Lung (tissue), 12 donors: ENCODE data around the gene SATB1. TPM values are rescaled to one million over a fixed set of nuclear protein-coding genes. Genes with fewer than 3 reads are reported as not detected.
"Not testable (repeated sequence)": the region's sequence is repeated elsewhere in the genome, so short reads cannot be mapped to it uniquely, and the experiment has no call there.

Source experiments
- ATAC-seq: fragments of 200-7000 bp; cut with Tn5 transposase; one replicate; pipeline ENCODE4 v1.9.1; 2020; ENCODE audit warnings: moderate number of reproducible peaks; ENCODE audit not compliant: insufficient read depth, low FRiP score
- DNase-seq, 3 donors: peaks; one replicate each; pipeline ENCODE4 v3.0.0-alpha.2; 2013 to 2017
- H3K27ac ChIP-seq, 2 donors: one replicate each; pipeline ENCODE4 v1.5.1; 2013; ENCODE audit warnings: mild to moderate bottlenecking in 2 of 2, moderate library complexity in 2 of 2, control low read depth in 1 of 2, inconsistent platforms in 1 of 2, low read depth in 1 of 2, low read length in 1 of 2
- H3K27me3 ChIP-seq, 3 donors: one replicate each; pipeline ENCODE4 v1.5.1; 2013; ENCODE audit warnings: low read length in 2 of 3; ENCODE audit not compliant: control insufficient read depth in 3 of 3, insufficient read depth in 3 of 3
- H3K36me3 ChIP-seq, 4 donors: one replicate each; pipeline ENCODE4 v1.5.1; 2013; ENCODE audit warnings: low read length in 4 of 4, mild to moderate bottlenecking in 1 of 4, moderate library complexity in 1 of 4; ENCODE audit not compliant: control insufficient read depth in 4 of 4, insufficient read depth in 4 of 4
- H3K4me1 ChIP-seq, 5 donors: one replicate each; pipeline ENCODE4 v1.5.1; 2013; ENCODE audit warnings: low read length in 5 of 5, mild to moderate bottlenecking in 2 of 5, moderate library complexity in 1 of 5; ENCODE audit not compliant: control insufficient read depth in 5 of 5, insufficient read depth in 5 of 5
- H3K4me3 ChIP-seq: one replicate; pipeline ENCODE4 v1.5.1; 2013; ENCODE audit warnings: mild to moderate bottlenecking, control low read depth, moderate library complexity
- H3K9ac ChIP-seq, 2 donors: one replicate each; pipeline ENCODE4 v1.5.1; 2013; ENCODE audit warnings: low read length in 2 of 2, control low read depth in 1 of 2; ENCODE audit not compliant: insufficient read depth in 1 of 2
- H3K9me3 ChIP-seq, 4 donors: one replicate each; pipeline ENCODE4 v1.5.1; 2013; ENCODE audit warnings: low read length in 3 of 4, mild to moderate bottlenecking in 1 of 4, moderate library complexity in 1 of 4; ENCODE audit not compliant: control insufficient read depth in 4 of 4, insufficient read depth in 3 of 4
- WGBS, 2 donors: extraction: QIAGEN DNeasy Blood & Tissue Kit; methylation state at CpG; one replicate each; pipeline ENCODE4 v1.1.7; 2013; 5-methylcytosine and 5-hydroxymethylcytosine counted together
- polyA plus RNA-seq, 2 donors: library from polyadenylated mRNA; stranded (reverse); fragments of 200-250 nt; gene quantifications; one replicate each; pipeline ENCODE4 v1.2.1, GENCODE V29; 2013
- total RNA-seq, 2 donors: library from RNA; depleted of rRNA in 1 of 2; stranded (reverse); fragments of >200 nt in 1 of 2; gene quantifications; one replicate each; pipeline ENCODE4 v1.2.1, GENCODE V29; 2014 to 2021
- TF ChIP-seq, protein P1 (sequence below): IDR thresholded peaks from 2 replicates; pipeline ENCODE4 v1.5.1; 2012; ENCODE audit warnings: mild to moderate bottlenecking; ENCODE audit errors: control extremely low read depth, extremely low read depth
- donor health status: control.
- donor health status: control.
- donor health status: Bipolar disorder and iron deficiency.
- donor health status: healthy.
- donor health status: DM: yes; HTN: yes; CAD: no.

Gene SATB1
- total and polyA plus RNA-seq, 4 donors, result 11.4 to 116 (median 16.9) TPM

DNA sequence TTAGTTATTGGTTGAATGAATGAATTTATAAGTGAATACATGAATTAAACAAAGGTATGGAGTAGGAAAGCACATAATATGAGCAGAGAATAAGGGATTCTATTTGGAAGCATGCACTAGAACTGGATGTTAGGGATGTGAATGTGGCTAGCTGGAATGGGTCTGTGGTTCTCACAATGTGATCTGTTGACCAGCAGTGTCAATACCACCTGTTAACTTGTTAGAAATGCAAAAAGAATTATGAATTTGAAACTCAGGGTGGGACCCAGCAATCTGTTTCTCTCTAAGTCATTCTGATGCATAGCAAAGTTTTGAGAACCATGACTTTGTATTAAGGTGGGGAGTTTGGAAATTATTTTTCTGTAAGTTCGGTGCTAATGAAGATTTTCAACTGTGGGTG lies 41.0 kb upstream of the SATB1 start:
- 93 to 100% methylated on average over 1 of the region's 1 CpG for WGBS, 2 donors
- ATAC-seq (no peak), DNase-seq (no peak)
- TF ChIP-seq, protein P1, sequence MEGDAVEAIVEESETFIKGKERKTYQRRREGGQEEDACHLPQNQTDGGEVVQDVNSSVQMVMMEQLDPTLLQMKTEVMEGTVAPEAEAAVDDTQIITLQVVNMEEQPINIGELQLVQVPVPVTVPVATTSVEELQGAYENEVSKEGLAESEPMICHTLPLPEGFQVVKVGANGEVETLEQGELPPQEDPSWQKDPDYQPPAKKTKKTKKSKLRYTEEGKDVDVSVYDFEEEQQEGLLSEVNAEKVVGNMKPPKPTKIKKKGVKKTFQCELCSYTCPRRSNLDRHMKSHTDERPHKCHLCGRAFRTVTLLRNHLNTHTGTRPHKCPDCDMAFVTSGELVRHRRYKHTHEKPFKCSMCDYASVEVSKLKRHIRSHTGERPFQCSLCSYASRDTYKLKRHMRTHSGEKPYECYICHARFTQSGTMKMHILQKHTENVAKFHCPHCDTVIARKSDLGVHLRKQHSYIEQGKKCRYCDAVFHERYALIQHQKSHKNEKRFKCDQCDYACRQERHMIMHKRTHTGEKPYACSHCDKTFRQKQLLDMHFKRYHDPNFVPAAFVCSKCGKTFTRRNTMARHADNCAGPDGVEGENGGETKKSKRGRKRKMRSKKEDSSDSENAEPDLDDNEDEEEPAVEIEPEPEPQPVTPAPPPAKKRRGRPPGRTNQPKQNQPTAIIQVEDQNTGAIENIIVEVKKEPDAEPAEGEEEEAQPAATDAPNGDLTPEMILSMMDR, result no peak
- H3K4me1 ChIP-seq, result no peaks in the 10 kb centered on the region
- no peak overlapping the region for H3K4me3 ChIP-seq
- no peaks in the 10 kb centered on the region for H3K36me3 ChIP-seq
- no peak overlapping the region for H3K27ac ChIP-seq
- no peaks in the 10 kb centered on the region for H3K9me3 ChIP-seq
- H3K27me3 ChIP-seq, result no peaks in the 10 kb centered on the region
- H3K9ac ChIP-seq, result no peak overlapping the region

DNA sequence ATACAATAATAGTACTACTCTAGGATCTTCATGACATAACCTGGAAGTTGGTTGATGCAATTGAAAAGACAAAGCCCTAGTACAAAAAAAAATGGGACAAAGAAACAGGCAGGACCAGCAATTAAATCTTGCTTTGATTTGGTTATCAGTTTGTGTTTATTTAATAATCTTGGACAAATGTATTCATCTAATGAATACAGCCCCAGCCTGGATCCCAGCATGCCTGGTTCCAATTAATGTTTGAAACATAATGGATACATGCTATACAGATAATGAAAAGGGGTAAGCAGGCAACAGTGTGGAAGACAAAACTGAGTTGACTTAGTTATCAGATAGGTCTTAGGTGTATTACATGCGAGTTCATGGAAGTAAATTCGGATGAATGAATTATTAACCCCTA lies 29.6 kb upstream of the SATB1 start:
- no peaks in the 10 kb centered on the region for H3K36me3 ChIP-seq
- WGBS, 2 donors, result 91 to 96% methylated on average over 2 of the region's 2 CpGs

DNA sequence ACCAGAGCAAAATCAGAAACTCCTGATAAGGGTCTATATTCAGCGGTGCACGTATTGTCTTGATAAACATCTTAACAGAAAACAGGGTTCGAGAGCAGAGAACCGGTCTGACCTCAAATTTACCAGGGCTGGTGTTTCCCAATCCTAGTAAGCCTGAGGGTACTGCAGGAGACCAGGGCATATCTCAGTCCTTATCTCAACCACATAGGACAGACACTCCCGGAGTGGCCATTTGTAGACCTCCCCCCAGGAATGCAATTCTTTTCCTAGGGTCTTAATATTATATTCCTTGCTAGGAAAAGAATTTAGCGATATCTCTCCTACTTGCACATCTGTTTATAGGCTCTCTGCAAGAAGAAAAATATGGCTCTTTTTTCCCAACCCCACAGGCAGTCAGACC lies 24.5 kb upstream of the SATB1 start:
- H3K27ac ChIP-seq, H3K36me3 ChIP-seq, H3K9me3 ChIP-seq, H3K4me1 ChIP-seq, DNase-seq, H3K4me3 ChIP-seq, ATAC-seq, H3K9ac ChIP-seq: not testable (repeated sequence)
- WGBS, 2 donors, result 93 to 96% methylated on average over 6 of the region's 6 CpGs
- H3K27me3 ChIP-seq, result peaks cover 0 to 25% (median 15%) of the 10 kb centered on the region in 3 donors

More for the DNA sequence above, 29.6 kb upstream of the SATB1 start:
- DNase-seq (no peak), ATAC-seq (no peak)
- Histone ChIP-seq H3K4me1 (no peaks in the 10 kb centered on the region), H3K9ac (no peak overlapping the region), H3K27ac (no peak overlapping the region), H3K4me3 (no peak overlapping the region), H3K27me3 (no peaks in the 10 kb centered on the region), H3K9me3 (no peaks in the 10 kb centered on the region)
- TF ChIP-seq, protein P1, result no peak

DNA sequence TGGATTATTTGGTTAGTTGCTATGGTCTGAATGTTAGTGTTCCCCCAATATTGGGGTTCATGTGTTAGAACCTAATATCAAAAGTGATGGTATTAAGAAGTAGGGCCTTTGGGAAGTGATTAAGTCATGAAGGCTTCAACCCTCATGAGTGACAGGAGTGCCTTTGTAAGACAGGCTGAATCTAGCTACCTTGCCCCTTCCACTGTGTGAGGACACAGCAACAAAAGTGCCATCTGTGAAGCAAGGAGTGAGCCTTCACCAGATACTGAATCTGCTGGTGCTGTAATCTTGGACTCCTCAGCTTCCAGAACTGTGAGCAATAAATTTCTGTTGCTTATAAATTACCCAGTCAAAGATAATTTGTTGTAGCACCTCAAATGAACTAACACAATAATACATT lies 22.6 kb upstream of the SATB1 start:
- Histone ChIP-seq H3K9me3 (peaks cover 0 to 8% (median 0%) of the 10 kb centered on the region in 4 donors), H3K27me3 (peaks cover 0 to 39% (median 30%) of the 10 kb centered on the region in 3 donors), H3K27ac (no peak overlapping the region), H3K4me3 (no peak overlapping the region), H3K9ac (no peak overlapping the region), H3K36me3 (no peaks in the 10 kb centered on the region), H3K4me1 (peaks cover 0 to 16% (median 8%) of the 10 kb centered on the region in 5 donors)
- ATAC-seq (no peak), DNase-seq (no peak)
- TF ChIP-seq, protein P1, result no peak
